ENCODE measurements around the gene NRAP.

DNA sequence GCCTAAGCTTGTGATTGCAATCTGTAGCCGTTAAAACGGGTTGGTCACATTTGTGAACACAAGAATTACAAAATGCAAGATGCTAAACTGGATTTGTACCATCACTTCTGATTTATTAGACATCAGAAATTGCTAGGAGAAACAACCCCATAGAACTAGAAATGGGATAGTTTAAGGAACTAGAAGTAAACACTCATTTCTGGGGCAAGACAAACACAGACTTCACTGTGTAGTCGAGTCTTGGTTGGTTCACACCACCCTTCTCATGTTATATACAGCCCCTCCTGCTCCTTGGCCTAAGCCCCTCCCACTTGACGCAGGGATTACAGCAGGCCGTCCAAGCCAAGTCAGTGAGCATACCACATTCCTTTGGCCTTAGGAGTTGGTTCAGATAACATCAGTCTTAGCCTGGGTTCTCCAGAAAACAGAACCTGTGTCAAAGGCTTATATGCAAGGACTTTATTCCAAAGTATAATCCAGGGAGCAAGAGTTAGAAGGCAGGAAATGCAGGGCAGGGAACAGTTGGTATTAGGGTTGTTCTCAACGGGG is 2.0 kb upstream of the NRAP start:
- TF ChIP-seq, protein P1, sequence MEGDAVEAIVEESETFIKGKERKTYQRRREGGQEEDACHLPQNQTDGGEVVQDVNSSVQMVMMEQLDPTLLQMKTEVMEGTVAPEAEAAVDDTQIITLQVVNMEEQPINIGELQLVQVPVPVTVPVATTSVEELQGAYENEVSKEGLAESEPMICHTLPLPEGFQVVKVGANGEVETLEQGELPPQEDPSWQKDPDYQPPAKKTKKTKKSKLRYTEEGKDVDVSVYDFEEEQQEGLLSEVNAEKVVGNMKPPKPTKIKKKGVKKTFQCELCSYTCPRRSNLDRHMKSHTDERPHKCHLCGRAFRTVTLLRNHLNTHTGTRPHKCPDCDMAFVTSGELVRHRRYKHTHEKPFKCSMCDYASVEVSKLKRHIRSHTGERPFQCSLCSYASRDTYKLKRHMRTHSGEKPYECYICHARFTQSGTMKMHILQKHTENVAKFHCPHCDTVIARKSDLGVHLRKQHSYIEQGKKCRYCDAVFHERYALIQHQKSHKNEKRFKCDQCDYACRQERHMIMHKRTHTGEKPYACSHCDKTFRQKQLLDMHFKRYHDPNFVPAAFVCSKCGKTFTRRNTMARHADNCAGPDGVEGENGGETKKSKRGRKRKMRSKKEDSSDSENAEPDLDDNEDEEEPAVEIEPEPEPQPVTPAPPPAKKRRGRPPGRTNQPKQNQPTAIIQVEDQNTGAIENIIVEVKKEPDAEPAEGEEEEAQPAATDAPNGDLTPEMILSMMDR (IDR thresholded peaks at IDR 0.05): no peak
- TF ChIP-seq EZH2 (IDR thresholded peaks at IDR 0.05): no peak
